Upper lobe of right lung (tissue), 1 donor: ENCODE measurements around the gene RAB10. TPM values are rescaled to one million over a fixed set of nuclear protein-coding genes. Genes with fewer than 3 reads are reported as not detected.

Experiments used
- ATAC-seq: fragments of 200-7000 bp; cut with Tn5 transposase; one replicate; pipeline ENCODE4 v1.9.1; 2020; ENCODE audit warnings: mild to moderate bottlenecking, moderate library complexity
- DNase-seq: peaks from one replicate; pipeline ENCODE4 v3.0.0-alpha.2; 2020
- H3K27ac ChIP-seq: fragments of 200-600 bp; one replicate; pipeline ENCODE4 v1.8.0; 2022
- H3K27me3 ChIP-seq: fragments of 200-600 bp; one replicate; pipeline ENCODE4 v1.8.0; 2022; ENCODE audit warnings: mild to moderate bottlenecking
- H3K36me3 ChIP-seq: fragments of 200-600 bp; one replicate; pipeline ENCODE4 v1.8.0; 2022
- H3K4me1 ChIP-seq: fragments of 200-600 bp; one replicate; pipeline ENCODE4 v1.8.0; 2022
- H3K4me3 ChIP-seq: fragments of 200-600 bp; one replicate; pipeline ENCODE4 v1.8.0; 2022; ENCODE audit warnings: mild to moderate bottlenecking
- H3K9me3 ChIP-seq: fragments of 200-600 bp; one replicate; pipeline ENCODE4 v1.8.0; 2022
- CTCF ChIP-seq: fragments of 200-600 bp; IDR thresholded peaks from one replicate; pipeline ENCODE4 v1.8.0; 2022; ENCODE audit warnings: antibody characterized with exemption
- intact Hi-C: fragments of 100-400 bp; cut with DNase I; formaldehyde crosslinking; loops from one replicate; pipeline ENCODE4 v1.11.0; 2022
- total RNA-seq: library from RNA; stranded (reverse); fragmentation: NEBNext Ultra II Directional; extraction: Animal tissue kit (Norgen Biotek cat#: 25700); gene quantifications from one replicate; pipeline ENCODE4 v1.2.1, GENCODE V29; 2021
- donor health status: DM: no; HTN: yes; CAD: no; lungs with severe emphysema.

Gene RAB10
- total RNA-seq, 1 donor from 2014 or later: 111 TPM

- intact Hi-C loops: no loop called here
- no peak for TF ChIP-seq CTCF
- no peak for ATAC-seq
- peaks cover 5% of the 10 kb centered on the region for H3K36me3 ChIP-seq
- no peaks in the 10 kb centered on the region for H3K9me3 ChIP-seq
- no peak overlapping the region for H3K27ac ChIP-seq
- DNase-seq: no peak
- H3K4me1 ChIP-seq: peaks cover 6% of the 10 kb centered on the region
- H3K27me3 ChIP-seq: no peaks in the 10 kb centered on the region
- H3K4me3 ChIP-seq: no peak overlapping the region
Measured at GRCh38 chr2:26058390-26058789, 24.5 kb downstream of the RAB10 start.

- Histone ChIP-seq H3K27me3 (no peaks in the 10 kb centered on the region), H3K4me3 (no peak overlapping the region), H3K4me1 (peaks cover 4% of the 10 kb centered on the region), H3K9me3 (no peaks in the 10 kb centered on the region), H3K27ac (no peak overlapping the region), H3K36me3 (peaks cover 5% of the 10 kb centered on the region)
- DNase-seq: no peak
- TF ChIP-seq CTCF: no peak
- ATAC-seq: no peak
- intact Hi-C loops: no loop called here
Measured at GRCh38 chr2:26059542-26059941, 25.7 kb downstream of the RAB10 start.

GRCh38 chr2:26061539-26061938 is 27.7 kb downstream of the RAB10 start:
- H3K36me3 ChIP-seq: peaks cover 5% of the 10 kb centered on the region
- no peaks in the 10 kb centered on the region for H3K4me1 ChIP-seq
- H3K27ac ChIP-seq: no peak overlapping the region
- DNase-seq: no peak
- no peaks in the 10 kb centered on the region for H3K9me3 ChIP-seq
- no peaks in the 10 kb centered on the region for H3K27me3 ChIP-seq
- TF ChIP-seq CTCF: no peak
- no peak overlapping the region for H3K4me3 ChIP-seq
- intact Hi-C loops: no loop called here
- ATAC-seq: no peak

- H3K36me3 ChIP-seq: peaks cover 5% of the 10 kb centered on the region
- H3K9me3 ChIP-seq: no peaks in the 10 kb centered on the region
- H3K4me3 ChIP-seq: no peak overlapping the region
- no peaks in the 10 kb centered on the region for H3K27me3 ChIP-seq
- intact Hi-C loops: no loop called here
- no peak overlapping the region for H3K27ac ChIP-seq
- ATAC-seq (no peak), DNase-seq (no peak)
- no peak for TF ChIP-seq CTCF
- peaks cover 6% of the 10 kb centered on the region for H3K4me1 ChIP-seq
Measured at GRCh38 chr2:26064846-26065245, 31.0 kb downstream of the RAB10 start.

GRCh38 chr2:26067186-26067974 is 33.5 kb downstream of the RAB10 start:
- Histone ChIP-seq H3K4me3 (no peak overlapping the region), H3K9me3 (no peaks in the 10 kb centered on the region), H3K27ac (no peak overlapping the region), H3K27me3 (no peaks in the 10 kb centered on the region), H3K36me3 (no peaks in the 10 kb centered on the region), H3K4me1 (peaks cover 11% of the 10 kb centered on the region)
- DNase-seq (no peak), ATAC-seq (no peak)
- intact Hi-C loops: no loop called here
- no peak for TF ChIP-seq CTCF
